Esophagus squamous epithelium (tissue), 4 donors: ENCODE measurements around the gene CYP26A1.

Experiments used
- CTCF ChIP-seq, 6 experiments: fragments of 450-650 bp in 4 of 6; fragments of 200-600 bp in 2 of 6; sonication (generic) in 2 of 6; IDR thresholded peaks; one replicate each; pipeline ENCODE4 v1.5.1; 2016 to 2019; ENCODE audit warnings: antibody characterized with exemption in 6 of 6, mild to moderate bottlenecking in 4 of 6, moderate library complexity in 4 of 6
- POLR2A ChIP-seq, 4 donors: fragments of 450-650 bp; IDR thresholded peaks; one replicate each; pipeline ENCODE4 v1.6.1; 2017; ENCODE audit warnings: antibody characterized with exemption in 4 of 4, mild to moderate bottlenecking in 4 of 4, moderate library complexity in 3 of 4

GRCh38 chr10:93098816-93099215, 25.1 kb downstream of the CYP26A1 start:
- TF ChIP-seq CTCF (IDR thresholded peaks at IDR 0.05), result no peak
- TF ChIP-seq POLR2A (IDR thresholded peaks at IDR 0.05), result no peak
